VCaP (cell line): ENCODE data around the gene ACSM6.
"Not testable (repeated sequence)": the region's sequence is repeated elsewhere in the genome, so short reads cannot be mapped to it uniquely, and the experiment has no call there.

Source experiments
- H3K27ac ChIP-seq: fragments of 450-650 bp; 2 replicates; pipeline ENCODE4 v1.5.1; 2017
- CTCF ChIP-seq: fragments of 450-650 bp; conservative IDR thresholded peaks from 2 replicates; pipeline ENCODE4 v1.5.1; 2017; ENCODE audit warnings: mild to moderate bottlenecking, moderate library complexity

Gene ACSM6

GRCh38 chr10:95217476-95217875, 23.4 kb downstream of the ACSM6 start:
- H3K27ac ChIP-seq = no peak overlapping the region
- no peak for TF ChIP-seq CTCF

- no peak for TF ChIP-seq CTCF
- no peak overlapping the region for H3K27ac ChIP-seq
These were observed 26.5 kb downstream of the ACSM6 start for GRCh38 chr10:95220539-95220938.

- no peak overlapping the region for H3K27ac ChIP-seq
- TF ChIP-seq CTCF = no peak
These were observed 27.1 kb downstream of the ACSM6 start for GRCh38 chr10:95221124-95221523.

GRCh38 chr10:95225136-95225535, 31.1 kb downstream of the ACSM6 start:
- no peak overlapping the region for H3K27ac ChIP-seq
- peak; percentile 13; the same call in 1 of the 2 replicates for TF ChIP-seq CTCF

- H3K27ac ChIP-seq = not testable (repeated sequence)
These were observed 35.1 kb downstream of the ACSM6 start for GRCh38 chr10:95228934-95229723.

- H3K27ac ChIP-seq = peak overlapping the region; percentile 19; the same call in 1 of the 2 replicates
- no peak for TF ChIP-seq CTCF
These were observed 35.9 kb downstream of the ACSM6 start for GRCh38 chr10:95229724-95230627.

- peak overlapping the region; percentile 19; the same call in 1 of the 2 replicates for H3K27ac ChIP-seq
These were observed 36.9 kb downstream of the ACSM6 start for GRCh38 chr10:95230677-95231586.
